Measurements from ENCODE around the gene COLGALT1. TPM values are rescaled to one million over a fixed set of nuclear protein-coding genes. Genes with fewer than 3 reads are reported as not detected.

Gene COLGALT1
- total and polyA plus RNA-seq, 2 of the 8 experiments (the other 6 are each of a cell fraction or from before 2014, with no cell fraction given), result 44.7 to 58.1 TPM

DNA sequence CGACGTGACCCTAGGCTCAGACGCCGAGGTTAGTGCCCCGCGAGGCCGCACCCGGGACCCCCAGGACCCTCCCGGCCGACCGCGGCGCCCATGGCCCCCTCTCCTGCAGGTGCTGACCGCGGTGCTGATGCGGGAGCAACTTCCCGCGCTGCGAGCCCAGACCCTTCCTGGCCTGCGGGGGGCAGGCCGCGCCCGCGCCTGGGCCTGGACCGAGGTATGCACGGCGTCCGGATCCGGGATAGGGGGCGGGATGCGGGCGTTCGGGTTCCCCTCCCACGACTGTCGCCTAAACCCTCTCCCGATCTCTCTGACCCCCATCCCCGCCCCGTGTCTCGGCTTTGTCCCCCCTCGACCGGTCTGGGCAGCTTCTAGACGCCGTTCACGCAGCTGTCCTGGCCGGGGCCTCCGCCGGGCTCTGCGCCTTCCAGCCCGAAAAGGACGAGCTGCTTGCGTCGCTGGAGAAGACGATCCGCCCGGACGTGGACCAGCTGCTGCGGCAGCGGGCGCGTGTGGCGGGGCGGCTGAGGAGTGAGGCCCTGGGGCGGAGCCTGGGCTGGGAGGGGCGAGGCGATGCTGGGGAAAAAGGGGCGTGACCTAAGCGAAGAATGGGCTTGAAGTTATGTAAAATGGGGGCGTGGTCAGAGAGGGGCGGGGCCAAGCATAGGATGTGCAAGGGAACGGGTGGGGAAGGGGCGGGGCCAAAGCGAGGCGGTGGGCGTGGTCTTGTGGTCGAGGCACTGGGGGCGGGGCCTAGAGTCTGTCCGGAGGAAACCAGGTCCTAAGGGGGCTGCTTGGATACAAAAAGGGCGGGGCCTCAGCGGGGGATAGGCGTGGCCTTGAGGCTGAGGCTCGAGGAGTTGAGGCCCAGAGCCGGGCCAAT is 16.0 kb upstream of the COLGALT1 start (continued):
- TF ChIP-seq SUZ12 (IDR thresholded peaks at IDR 0.05; ENCODE audit: low read length) (no peak), NRF1 (IDR thresholded peaks at IDR 0.05; ENCODE audit: low read depth, low read length) (0 out of 2 replicates have a peak, but pooled peaks have one; percentile 7), RBBP5 (IDR thresholded peaks at IDR 0.05; ENCODE audit: borderline replicate concordance, low read depth, low read length) (0 out of 2 replicates have a peak, but pooled peaks have one; percentile 18), SP1 (IDR thresholded peaks at IDR 0.05; ENCODE audit: low read depth, low read length) (peak; percentile 79), SP4 (IDR thresholded peaks at IDR 0.05; ENCODE audit: low read length) (peak; percentile 17; the same call in 1 of the 2 replicates), POLR2A (IDR thresholded peaks at IDR 0.05; ENCODE audit: control extremely low read depth in 1 of 2, low read depth in 2 of 2, low read length in 2 of 2) (peak in 1 of 2 experiments; percentile 70; a peak in 1 of 3 replicates), JUN (IDR thresholded peaks at IDR 0.05; ENCODE audit: low read depth, low read length) (no peak), RAD21 (IDR thresholded peaks at IDR 0.05 in 1 of 2, conservative IDR thresholded peaks at IDR 0.05 in 1 of 2; ENCODE audit: low read depth in 2 of 2, low read length in 2 of 2) (peak; percentile 42 to 47), SP2 (IDR thresholded peaks at IDR 0.05; ENCODE audit: low read length) (no peak), CTBP2 (IDR thresholded peaks at IDR 0.05; ENCODE audit: borderline replicate concordance, insufficient read depth, insufficient read length, low read length) (no peak), MAFK (IDR thresholded peaks at IDR 0.05; ENCODE audit: low read depth, low read length) (no peak), GABPA (IDR thresholded peaks at IDR 0.05; ENCODE audit: borderline replicate concordance, insufficient read depth, low read length) (no peak), NANOG (IDR thresholded peaks at IDR 0.05; ENCODE audit: insufficient read depth, low read depth, low read length, poor library complexity, severe bottlenecking) (no peak), TCF12 (IDR thresholded peaks at IDR 0.05; ENCODE audit: low read depth, low read length) (no peak), CREB1 (IDR thresholded peaks at IDR 0.05) (no peak)
- TF ChIP-seq, protein P1, sequence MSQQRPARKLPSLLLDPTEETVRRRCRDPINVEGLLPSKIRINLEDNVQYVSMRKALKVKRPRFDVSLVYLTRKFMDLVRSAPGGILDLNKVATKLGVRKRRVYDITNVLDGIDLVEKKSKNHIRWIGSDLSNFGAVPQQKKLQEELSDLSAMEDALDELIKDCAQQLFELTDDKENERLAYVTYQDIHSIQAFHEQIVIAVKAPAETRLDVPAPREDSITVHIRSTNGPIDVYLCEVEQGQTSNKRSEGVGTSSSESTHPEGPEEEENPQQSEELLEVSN (IDR thresholded peaks at IDR 0.05), result peak; percentile 58; the same call in 1 of the 2 replicates
- TF ChIP-seq, protein P2, sequence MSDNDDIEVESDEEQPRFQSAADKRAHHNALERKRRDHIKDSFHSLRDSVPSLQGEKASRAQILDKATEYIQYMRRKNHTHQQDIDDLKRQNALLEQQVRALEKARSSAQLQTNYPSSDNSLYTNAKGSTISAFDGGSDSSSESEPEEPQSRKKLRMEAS (IDR thresholded peaks at IDR 0.05), result peak; percentile 58
- TF ChIP-seq, protein P3, sequence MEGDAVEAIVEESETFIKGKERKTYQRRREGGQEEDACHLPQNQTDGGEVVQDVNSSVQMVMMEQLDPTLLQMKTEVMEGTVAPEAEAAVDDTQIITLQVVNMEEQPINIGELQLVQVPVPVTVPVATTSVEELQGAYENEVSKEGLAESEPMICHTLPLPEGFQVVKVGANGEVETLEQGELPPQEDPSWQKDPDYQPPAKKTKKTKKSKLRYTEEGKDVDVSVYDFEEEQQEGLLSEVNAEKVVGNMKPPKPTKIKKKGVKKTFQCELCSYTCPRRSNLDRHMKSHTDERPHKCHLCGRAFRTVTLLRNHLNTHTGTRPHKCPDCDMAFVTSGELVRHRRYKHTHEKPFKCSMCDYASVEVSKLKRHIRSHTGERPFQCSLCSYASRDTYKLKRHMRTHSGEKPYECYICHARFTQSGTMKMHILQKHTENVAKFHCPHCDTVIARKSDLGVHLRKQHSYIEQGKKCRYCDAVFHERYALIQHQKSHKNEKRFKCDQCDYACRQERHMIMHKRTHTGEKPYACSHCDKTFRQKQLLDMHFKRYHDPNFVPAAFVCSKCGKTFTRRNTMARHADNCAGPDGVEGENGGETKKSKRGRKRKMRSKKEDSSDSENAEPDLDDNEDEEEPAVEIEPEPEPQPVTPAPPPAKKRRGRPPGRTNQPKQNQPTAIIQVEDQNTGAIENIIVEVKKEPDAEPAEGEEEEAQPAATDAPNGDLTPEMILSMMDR (IDR thresholded peaks at IDR 0.05; ENCODE audit: control extremely low read depth in 1 of 3, insufficient read depth in 1 of 3, low read depth in 1 of 3, low read length in 3 of 3), result peak; percentile 9 to 20 (median 11); a peak in 3 of 4 replicates
